Neuronal stem cell (in vitro differentiated cells): ENCODE data around the gene CPNE4.

Experiments
- DNase-seq: peaks from one replicate; pipeline ENCODE4 v3.0.0-alpha.2; 2013; ENCODE audit warnings: low spot score
- H2AFZ ChIP-seq: one replicate; pipeline ENCODE4 v1.6.1; 2013; ENCODE audit warnings: mild to moderate bottlenecking, low read length, inconsistent platforms
- H2AK5ac ChIP-seq: 2 replicates; pipeline ENCODE4 v1.6.1; 2013; ENCODE audit warnings: low read depth, mild to moderate bottlenecking, inconsistent platforms, low read length, moderate library complexity, mixed read lengths
- H2BK120ac ChIP-seq: 2 replicates; pipeline ENCODE4 v1.6.1; 2013; ENCODE audit warnings: low read depth, mild to moderate bottlenecking, inconsistent platforms, low read length, moderate library complexity, mixed read lengths
- H2BK12ac ChIP-seq: one replicate; pipeline ENCODE4 v1.6.1; 2013; ENCODE audit warnings: low read length, inconsistent platforms
- H2BK15ac ChIP-seq: 2 replicates; pipeline ENCODE4 v1.6.1; 2013; ENCODE audit warnings: mild to moderate bottlenecking, low read length, inconsistent platforms, mixed read lengths
- H2BK5ac ChIP-seq: one replicate; pipeline ENCODE4 v1.6.1; 2013; ENCODE audit warnings: inconsistent platforms, mild to moderate bottlenecking, low read length, moderate library complexity
- H3K14ac ChIP-seq: one replicate; pipeline ENCODE4 v1.6.1; 2013; ENCODE audit warnings: low read length, inconsistent platforms
- H3K18ac ChIP-seq: 2 replicates; pipeline ENCODE4 v1.6.1; 2013; ENCODE audit warnings: low read length, inconsistent platforms
- H3K23ac ChIP-seq: 2 replicates; pipeline ENCODE4 v1.6.1; 2013; ENCODE audit warnings: low read depth, mild to moderate bottlenecking, mixed read lengths, low read length, inconsistent platforms; ENCODE audit not compliant: poor library complexity
- H3K27ac ChIP-seq: replicated peaks from 3 replicates; pipeline ENCODE4 v1.5.1; 2013; ENCODE audit warnings: low read length, inconsistent platforms
- H3K27me3 ChIP-seq, 3 experiments: 2 replicates each; pipeline ENCODE4 v1.6.1; 2013; ENCODE audit warnings: low read length in 3 of 3, mild to moderate bottlenecking in 2 of 3, inconsistent platforms in 1 of 3, low read depth in 1 of 3, mixed read lengths in 1 of 3, moderate library complexity in 1 of 3; ENCODE audit not compliant: control insufficient read depth in 3 of 3, insufficient read depth in 3 of 3
- H3K36me3 ChIP-seq, 2 donors: replicated peaks in 1 of 2; 2 replicates each; pipeline ENCODE4 v1.6.1; 2013; ENCODE audit warnings: low read length in 2 of 2; ENCODE audit not compliant: control insufficient read depth in 2 of 2, insufficient read depth in 2 of 2
- H3K4ac ChIP-seq: 2 replicates; pipeline ENCODE4 v1.6.1; 2013; ENCODE audit warnings: inconsistent platforms, mild to moderate bottlenecking, low read length, moderate library complexity
- H3K4me1 ChIP-seq, 2 donors: 1 replicate in 1 of 2; 2 replicates in 1 of 2; pipeline ENCODE4 v1.6.1; 2013; ENCODE audit warnings: low read length in 2 of 2, low read depth in 1 of 2; ENCODE audit not compliant: control insufficient read depth in 2 of 2, insufficient read depth in 1 of 2
- H3K4me2 ChIP-seq: one replicate; pipeline ENCODE4 v1.6.1; 2013; ENCODE audit warnings: mild to moderate bottlenecking, low read length, inconsistent platforms; ENCODE audit not compliant: insufficient read depth, poor library complexity, severe bottlenecking
- H3K4me3 ChIP-seq, 2 donors: 2 replicates each; pipeline ENCODE4 v1.5.1; 2013; ENCODE audit warnings: low read length in 2 of 2, mild to moderate bottlenecking in 2 of 2, inconsistent platforms in 1 of 2, moderate library complexity in 1 of 2
- H3K79me1 ChIP-seq: one replicate; pipeline ENCODE4 v1.6.1; 2013; ENCODE audit warnings: low read depth, mild to moderate bottlenecking, inconsistent platforms, low read length, moderate library complexity
- H3K9ac ChIP-seq: one replicate; pipeline ENCODE4 v1.6.1; 2013; ENCODE audit warnings: mild to moderate bottlenecking, low read depth, low read length, inconsistent platforms; ENCODE audit not compliant: poor library complexity
- H3K9me3 ChIP-seq, 2 donors: replicated peaks in 1 of 2; 2 replicates each; pipeline versions ENCODE3 to v1.6.1; 2013; ENCODE audit warnings: low read length in 2 of 2, mild to moderate bottlenecking in 2 of 2, inconsistent platforms in 1 of 2, low read depth in 1 of 2, mixed read lengths in 1 of 2, moderate library complexity in 1 of 2; ENCODE audit not compliant: control insufficient read depth in 2 of 2, insufficient read depth in 1 of 2
- H4K8ac ChIP-seq: one replicate; pipeline ENCODE4 v1.6.1; 2013; ENCODE audit warnings: low read depth, mild to moderate bottlenecking, inconsistent platforms, low read length, moderate library complexity
- H4K91ac ChIP-seq: one replicate; pipeline ENCODE4 v1.6.1; 2013; ENCODE audit warnings: low read length, low read depth, mild to moderate bottlenecking, inconsistent platforms; ENCODE audit not compliant: poor library complexity
- WGBS, 2 donors: extraction: QIAGEN DNeasy Blood & Tissue Kit; methylation state at CpG; one replicate each; pipeline ENCODE4 v1.1.7; 2013; ENCODE audit warnings: missing lambda C conversion rate in 2 of 2, mixed read lengths in 1 of 2; ENCODE audit not compliant: insufficient read length in 2 of 2, insufficient replicate concordance in 1 of 2; ENCODE audit errors: extremely low coverage in 2 of 2; 5-methylcytosine and 5-hydroxymethylcytosine counted together

Gene CPNE4

GRCh38 chr3:131704098-131704497 is 330.7 kb downstream of the CPNE4 start:
- no peak for DNase-seq
- Histone ChIP-seq H3K27ac (no peak overlapping the region), H3K9ac (no peak overlapping the region), H2BK12ac (no peak overlapping the region), H3K18ac (no peak overlapping the region), H3K4me3 (no peak overlapping the region), H4K8ac (no peak overlapping the region), H4K91ac (no peak overlapping the region), H2AFZ (peak overlapping the region; percentile 48), H2BK15ac (no peak overlapping the region), H3K79me1 (no peaks in the 10 kb centered on the region), H3K36me3 (no peaks in the 10 kb centered on the region), H3K14ac (no peak overlapping the region), H3K9me3 (no peaks in the 10 kb centered on the region), H3K4me2 (no peak overlapping the region), H2AK5ac (no peak overlapping the region), H2BK120ac (no peak overlapping the region), H3K4me1 (peaks cover 0 to 5% of the 10 kb centered on the region in 2 donors), H3K27me3 (no peaks in the 10 kb centered on the region), H3K23ac (no peak overlapping the region), H2BK5ac (no peak overlapping the region), H3K4ac (no peak overlapping the region)
- WGBS, 2 donors = no CpG with 5 or more reads among the region's 2 CpGs

DNA sequence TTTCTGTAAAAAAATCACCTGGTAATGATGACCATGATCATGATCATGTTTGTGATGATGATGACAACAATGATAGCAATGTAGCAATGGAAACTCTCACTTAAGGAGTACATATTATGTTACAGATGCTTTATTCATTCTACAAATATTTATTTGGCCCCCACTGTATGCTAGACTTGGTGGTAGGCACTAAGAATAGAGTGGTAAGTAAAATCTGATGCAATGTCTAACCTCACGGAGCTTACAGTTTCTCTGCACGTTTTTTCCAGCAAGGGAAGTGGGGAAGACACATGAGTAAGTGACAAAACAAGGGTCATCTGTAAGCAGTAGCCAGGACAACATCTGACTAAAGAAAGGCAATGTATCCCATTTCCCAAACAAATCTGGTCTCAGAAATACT is 332.7 kb downstream of the CPNE4 start:
- no CpG with 5 or more reads among the region's 2 CpGs for WGBS, 2 donors
- no peak overlapping the region for H3K14ac ChIP-seq
- H2BK12ac ChIP-seq = no peak overlapping the region
- H4K8ac ChIP-seq = no peak overlapping the region
- no peak overlapping the region for H2BK5ac ChIP-seq
- no peak overlapping the region for H2BK15ac ChIP-seq
- no peak overlapping the region for H3K9ac ChIP-seq
- no peak overlapping the region for H4K91ac ChIP-seq
- no peak overlapping the region for H2BK120ac ChIP-seq
- peaks cover 0 to 5% of the 10 kb centered on the region in 2 donors for H3K4me1 ChIP-seq
- H3K9me3 ChIP-seq = no peaks in the 10 kb centered on the region
- H3K27me3 ChIP-seq = no peaks in the 10 kb centered on the region
- no peak for DNase-seq
- no peak overlapping the region for H3K4me2 ChIP-seq
- no peak overlapping the region for H3K18ac ChIP-seq
- no peak overlapping the region for H3K4me3 ChIP-seq
- H2AK5ac ChIP-seq = no peak overlapping the region
- H3K79me1 ChIP-seq = no peaks in the 10 kb centered on the region
- no peaks in the 10 kb centered on the region for H3K36me3 ChIP-seq
- H3K27ac ChIP-seq = no peak overlapping the region
- H3K4ac ChIP-seq = no peak overlapping the region
- no peak overlapping the region for H3K23ac ChIP-seq
- no peak overlapping the region for H2AFZ ChIP-seq

DNA sequence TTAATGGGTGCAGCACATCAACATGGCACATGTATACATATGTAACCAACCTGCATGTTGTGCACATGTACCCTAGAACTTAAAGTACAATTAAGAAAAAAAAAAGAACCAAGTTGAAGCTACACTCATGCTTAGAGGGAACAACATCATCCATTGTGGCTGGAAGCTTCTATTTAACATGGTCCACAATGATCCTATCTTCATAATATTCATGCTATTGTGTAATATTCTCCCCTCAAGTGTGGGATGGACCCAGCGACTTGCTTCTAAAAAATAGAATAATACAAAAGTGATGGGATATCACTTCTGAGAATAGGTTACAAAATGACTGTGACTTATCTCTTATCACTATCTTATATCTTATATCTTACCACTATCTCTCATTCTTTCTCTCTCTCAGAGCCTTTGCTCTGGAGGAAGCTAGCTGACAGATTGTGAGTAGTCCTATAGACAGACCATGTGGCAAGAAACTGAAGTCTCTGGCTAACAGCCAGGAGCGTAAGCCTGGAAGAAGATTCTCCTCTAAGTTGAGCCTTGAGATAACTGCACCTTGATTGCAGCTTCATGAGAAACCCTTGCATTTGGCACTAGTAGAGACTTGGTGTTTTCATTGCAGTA is 333.6 kb downstream of the CPNE4 start:
- Histone ChIP-seq H3K27me3 (no peaks in the 10 kb centered on the region), H4K8ac (no peak overlapping the region), H3K79me1 (no peaks in the 10 kb centered on the region), H3K18ac (no peak overlapping the region), H2AFZ (no peak overlapping the region), H3K9me3 (no peaks in the 10 kb centered on the region), H3K9ac (no peak overlapping the region), H3K4ac (no peak overlapping the region), H2BK15ac (no peak overlapping the region), H4K91ac (no peak overlapping the region), H3K14ac (no peak overlapping the region), H3K27ac (no peak overlapping the region), H3K36me3 (no peaks in the 10 kb centered on the region), H2BK5ac (no peak overlapping the region), H3K4me3 (no peak overlapping the region), H3K4me2 (no peak overlapping the region), H2AK5ac (no peak overlapping the region), H2BK12ac (no peak overlapping the region), H3K23ac (no peak overlapping the region), H3K4me1 (peaks cover 0 to 5% of the 10 kb centered on the region in 2 donors), H2BK120ac (no peak overlapping the region)
- DNase-seq = no peak
- WGBS, 2 donors = no CpG with 5 or more reads among the region's 2 CpGs

DNA sequence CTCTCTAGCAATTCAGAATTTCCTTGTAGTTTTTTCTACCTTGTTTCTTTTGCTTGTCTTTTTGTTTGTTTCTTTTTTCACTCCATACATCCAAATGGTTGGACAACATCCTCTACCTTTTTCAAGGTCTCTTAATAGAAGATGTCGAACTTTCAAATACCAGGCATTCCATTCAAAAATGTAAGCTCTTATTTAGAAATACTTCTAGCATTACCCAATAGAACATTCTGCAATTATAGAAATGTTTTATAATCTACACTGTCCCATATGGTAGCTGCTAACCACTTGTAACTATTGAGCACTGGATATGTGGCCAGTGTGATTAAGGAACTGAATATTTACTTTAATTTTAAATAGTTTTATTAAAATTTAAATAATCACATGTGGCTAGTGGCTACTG is 335.8 kb downstream of the CPNE4 start:
- DNase-seq = no peak

More for the DNA sequence above, 335.8 kb downstream of the CPNE4 start:
- Histone ChIP-seq H4K91ac (no peak overlapping the region), H2BK12ac (no peak overlapping the region), H3K4me2 (no peak overlapping the region), H3K23ac (no peak overlapping the region), H2AK5ac (no peak overlapping the region), H3K4me3 (no peak overlapping the region), H2BK120ac (no peak overlapping the region), H3K4me1 (peaks cover 0 to under 1% of the 10 kb centered on the region in 2 donors), H3K36me3 (no peaks in the 10 kb centered on the region), H3K9ac (no peak overlapping the region), H3K27me3 (no peaks in the 10 kb centered on the region), H2BK15ac (no peak overlapping the region), H3K18ac (no peak overlapping the region), H2BK5ac (no peak overlapping the region), H3K4ac (no peak overlapping the region), H4K8ac (no peak overlapping the region), H3K9me3 (no peaks in the 10 kb centered on the region), H3K14ac (no peak overlapping the region), H3K79me1 (no peaks in the 10 kb centered on the region), H3K27ac (no peak overlapping the region), H2AFZ (no peak overlapping the region)
- no CpG with 5 or more reads among the region's 1 CpG for WGBS, 2 donors
